GM18858 (cell line): ENCODE data around the gene ABR.
"Not testable (repeated sequence)": the region's sequence is repeated elsewhere in the genome, so short reads cannot be mapped to it uniquely, and the experiment has no call there.

ENCODE experiments used
- ATAC-seq: cut with Tn5 transposase; IDR thresholded peaks from one replicate; pipeline ENCODE4 v1.9.1; 2021; ENCODE audit not compliant: unreplicated experiment

Gene ABR

GRCh38 chr17:1073963-1074625 is 105.7 kb downstream of the ABR start:
- ATAC-seq: not testable (repeated sequence)

- no peak for ATAC-seq
Observed at GRCh38 chr17:1073241-1073962, 106.4 kb downstream of the ABR start.

- ATAC-seq: no peak
Observed at GRCh38 chr17:1072551-1072961, 107.2 kb downstream of the ABR start.

GRCh38 chr17:1071103-1071825 is 108.5 kb downstream of the ABR start:
- ATAC-seq: no peak

- no peak for ATAC-seq
Observed at GRCh38 chr17:1070411-1070810, 109.4 kb downstream of the ABR start.

GRCh38 chr17:1069847-1070246 is 109.9 kb downstream of the ABR start:
- no peak for ATAC-seq

- no peak for ATAC-seq
Observed at GRCh38 chr17:1068356-1068755, 111.4 kb downstream of the ABR start.

- ATAC-seq: no peak
Observed at GRCh38 chr17:1067282-1067956, 112.4 kb downstream of the ABR start.

GRCh38 chr17:1065416-1065815 is 114.4 kb downstream of the ABR start:
- ATAC-seq: not testable (repeated sequence)

GRCh38 chr17:1060991-1061390 is 118.8 kb downstream of the ABR start:
- no peak for ATAC-seq

GRCh38 chr17:1059131-1059795 is 120.5 kb downstream of the ABR start:
- no peak for ATAC-seq

GRCh38 chr17:1058423-1059130 is 121.2 kb downstream of the ABR start:
- ATAC-seq: no peak

- no peak for ATAC-seq
Observed at GRCh38 chr17:1056761-1057160, 123.0 kb downstream of the ABR start.

GRCh38 chr17:1055751-1056645 is 123.8 kb downstream of the ABR start:
- ATAC-seq: no peak

GRCh38 chr17:1055231-1055630 is 124.5 kb downstream of the ABR start:
- ATAC-seq: no peak

GRCh38 chr17:1054656-1055055 is 125.1 kb downstream of the ABR start:
- ATAC-seq: no peak

- ATAC-seq: no peak
Observed at GRCh38 chr17:1053661-1054360, 126.0 kb downstream of the ABR start.
